ENCODE measurements around the gene SH3TC2. TPM values are rescaled to one million over a fixed set of nuclear protein-coding genes. Genes with fewer than 3 reads are reported as not detected.
A peak's percentile ranks its signal among the peaks of the same experiment; 100 is the strongest.

Gene SH3TC2
- total RNA-seq, 1 donor from 2014 or later = 0.69 TPM

- H3K4me3 Mint-ChIP-seq = no peak overlapping the region
- H3K4me1 ChIP-seq = no peaks in the 10 kb centered on the region
- DNase-seq (ENCODE audit: low spot score) = no peak
- no peak for TF ChIP-seq EZH2phosphoT487 (IDR thresholded peaks at IDR 0.05)
- TF ChIP-seq EZH2 (IDR thresholded peaks at IDR 0.05) = no peak
- TF ChIP-seq CTCF (IDR thresholded peaks at IDR 0.05) = no peak
- H3K4me1 Mint-ChIP-seq = peaks cover 5% of the 10 kb centered on the region
- H3K27me3 Mint-ChIP-seq (ENCODE audit: insufficient read depth, low read depth) = no peaks in the 10 kb centered on the region
- H3K4me3 ChIP-seq = no peak overlapping the region
- H3K27ac Mint-ChIP-seq = no peak overlapping the region
- no peaks in the 10 kb centered on the region for H3F3A ChIP-seq (ENCODE audit: low read depth)
- H3K36me3 ChIP-seq = no peaks in the 10 kb centered on the region
- no peaks in the 10 kb centered on the region for H3K36me3 Mint-ChIP-seq
- H3K9me3 ChIP-seq (ENCODE audit: low read depth) = no peaks in the 10 kb centered on the region
- H2AFZ ChIP-seq (replicated peaks) = no peak overlapping the region
- no peaks in the 10 kb centered on the region for H4K20me1 ChIP-seq (ENCODE audit: low read depth)
- no peak overlapping the region for H3K27ac ChIP-seq
- no peaks in the 10 kb centered on the region for H3K79me2 ChIP-seq (ENCODE audit: low read depth)
- H3K27me3 ChIP-seq = no peaks in the 10 kb centered on the region
- H3K4me2 ChIP-seq = no peak overlapping the region
- peaks cover 4% of the 10 kb centered on the region for H3K9me3 Mint-ChIP-seq
- H3K9ac ChIP-seq = no peak overlapping the region
These were observed 38.4 kb downstream of the SH3TC2 start for GRCh38 chr5:149024477-149024876.

GRCh38 chr5:149022200-149022599 lies 40.7 kb downstream of the SH3TC2 start:
- no peak overlapping the region for H3K4me3 Mint-ChIP-seq
- no peak overlapping the region for H2AFZ ChIP-seq (replicated peaks)
- H3K36me3 Mint-ChIP-seq = no peaks in the 10 kb centered on the region
- H3K9me3 Mint-ChIP-seq = peaks cover 4% of the 10 kb centered on the region
- no peak for DNase-seq (ENCODE audit: low spot score)
- H3K9ac ChIP-seq = no peak overlapping the region
- H3K4me2 ChIP-seq = no peak overlapping the region
- no peak for TF ChIP-seq EZH2 (IDR thresholded peaks at IDR 0.05)
- H3K79me2 ChIP-seq (ENCODE audit: low read depth) = no peaks in the 10 kb centered on the region
- H3K27ac Mint-ChIP-seq = no peak overlapping the region
- H3K36me3 ChIP-seq = no peaks in the 10 kb centered on the region
- H3F3A ChIP-seq (ENCODE audit: low read depth) = no peaks in the 10 kb centered on the region
- no peak overlapping the region for H3K4me3 ChIP-seq
- no peaks in the 10 kb centered on the region for H3K27me3 Mint-ChIP-seq (ENCODE audit: insufficient read depth, low read depth)
- H3K27ac ChIP-seq = no peak overlapping the region
- no peaks in the 10 kb centered on the region for H3K27me3 ChIP-seq
- no peaks in the 10 kb centered on the region for H3K9me3 ChIP-seq (ENCODE audit: low read depth)
- no peaks in the 10 kb centered on the region for H3K4me1 ChIP-seq
- no peaks in the 10 kb centered on the region for H4K20me1 ChIP-seq (ENCODE audit: low read depth)
- H3K4me1 Mint-ChIP-seq = peaks cover 12% of the 10 kb centered on the region

- peaks cover 4% of the 10 kb centered on the region for H3K9me3 Mint-ChIP-seq
- no peak overlapping the region for H2AFZ ChIP-seq (replicated peaks)
- no peaks in the 10 kb centered on the region for H3K4me1 ChIP-seq
- no peak overlapping the region for H3K27ac ChIP-seq
- H3K27me3 ChIP-seq = no peaks in the 10 kb centered on the region
- no peaks in the 10 kb centered on the region for H3K9me3 ChIP-seq (ENCODE audit: low read depth)
- no peak overlapping the region for H3K27ac Mint-ChIP-seq
- H3K36me3 ChIP-seq = no peaks in the 10 kb centered on the region
- H3F3A ChIP-seq (ENCODE audit: low read depth) = no peaks in the 10 kb centered on the region
- H3K4me3 Mint-ChIP-seq = no peak overlapping the region
- H3K79me2 ChIP-seq (ENCODE audit: low read depth) = no peaks in the 10 kb centered on the region
- no peak overlapping the region for H3K9ac ChIP-seq
- no peak overlapping the region for H3K4me2 ChIP-seq
- peaks cover 12% of the 10 kb centered on the region for H3K4me1 Mint-ChIP-seq
- H3K36me3 Mint-ChIP-seq = no peaks in the 10 kb centered on the region
- no peak for DNase-seq (ENCODE audit: low spot score)
- H3K27me3 Mint-ChIP-seq (ENCODE audit: insufficient read depth, low read depth) = no peaks in the 10 kb centered on the region
- H3K4me3 ChIP-seq = no peak overlapping the region
- H4K20me1 ChIP-seq (ENCODE audit: low read depth) = no peaks in the 10 kb centered on the region
- TF ChIP-seq EZH2 (IDR thresholded peaks at IDR 0.05) = no peak
- no peak for TF ChIP-seq CTCF (IDR thresholded peaks at IDR 0.05)
- TF ChIP-seq EZH2phosphoT487 (IDR thresholded peaks at IDR 0.05) = no peak
These were observed 43.2 kb downstream of the SH3TC2 start for GRCh38 chr5:149019679-149020078.

- no peaks in the 10 kb centered on the region for H3F3A ChIP-seq (ENCODE audit: low read depth)
- no peaks in the 10 kb centered on the region for H4K20me1 ChIP-seq (ENCODE audit: low read depth)
- no peaks in the 10 kb centered on the region for H3K4me1 ChIP-seq
- H3K4me3 ChIP-seq = no peak overlapping the region
- Mint-ChIP-seq H3K4me1 (peaks cover 12% of the 10 kb centered on the region), H3K4me3 (no peak overlapping the region), H3K27me3 (ENCODE audit: insufficient read depth, low read depth) (no peaks in the 10 kb centered on the region), H3K36me3 (no peaks in the 10 kb centered on the region), H3K9me3 (peaks cover 4% of the 10 kb centered on the region), H3K27ac (peak overlapping the region; percentile 0)
- H3K36me3 ChIP-seq = no peaks in the 10 kb centered on the region
- no peaks in the 10 kb centered on the region for H3K79me2 ChIP-seq (ENCODE audit: low read depth)
- TF ChIP-seq CTCF (IDR thresholded peaks at IDR 0.05) (no peak), EZH2phosphoT487 (IDR thresholded peaks at IDR 0.05) (no peak), EZH2 (IDR thresholded peaks at IDR 0.05) (no peak)
- H3K9me3 ChIP-seq (ENCODE audit: low read depth) = no peaks in the 10 kb centered on the region
- no peak for DNase-seq (ENCODE audit: low spot score)
- no peak overlapping the region for H3K27ac ChIP-seq
- H3K9ac ChIP-seq = no peak overlapping the region
- no peak overlapping the region for H3K4me2 ChIP-seq
- H2AFZ ChIP-seq (replicated peaks) = no peak overlapping the region
- no peaks in the 10 kb centered on the region for H3K27me3 ChIP-seq
These were observed 43.9 kb downstream of the SH3TC2 start for GRCh38 chr5:149018909-149019443.
